ENCODE results near the gene CABP4. TPM values are rescaled to one million over a fixed set of nuclear protein-coding genes. Genes with fewer than 3 reads are reported as not detected.

Gene CABP4
- total and polyA plus RNA-seq, 10 of the 15 experiments (the other 5 are each of a cell fraction or from before 2014, with no cell fraction given), result 0.04 to 0.41 (median 0.14) TPM; not detected in 2

DNA sequence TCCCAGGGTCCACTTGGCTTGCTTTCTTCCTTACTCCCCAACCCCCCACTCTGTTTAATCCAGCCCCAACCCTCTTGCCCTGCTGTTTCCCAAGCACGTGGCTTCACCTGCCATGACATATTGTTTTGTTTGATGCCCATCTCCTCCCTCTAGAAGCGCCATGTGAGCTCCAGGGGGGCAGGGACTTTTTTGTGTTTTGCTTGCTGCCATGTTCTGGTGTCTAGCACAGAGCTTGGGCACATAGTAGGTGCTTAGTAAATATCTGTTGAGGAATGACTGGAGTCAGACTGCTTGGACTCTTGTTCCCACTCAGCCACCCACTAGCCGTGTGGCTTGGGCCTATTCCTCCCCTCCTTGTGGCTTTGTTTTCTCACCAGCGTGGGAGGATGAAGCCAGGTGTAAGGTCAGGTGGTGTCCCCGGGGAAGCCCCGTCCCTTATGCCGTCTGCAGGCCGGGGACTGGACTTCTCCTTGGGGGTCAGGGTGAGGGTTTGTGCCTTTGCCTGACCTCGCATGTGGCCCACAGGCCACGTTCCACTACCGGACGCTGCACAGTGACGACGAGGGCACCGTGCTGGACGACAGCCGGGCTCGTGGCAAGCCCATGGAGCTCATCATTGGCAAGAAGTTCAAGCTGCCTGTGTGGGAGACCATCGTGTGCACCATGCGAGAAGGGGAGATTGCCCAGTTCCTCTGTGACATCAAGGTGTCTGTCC is 31.5 kb downstream of the CABP4 start (continued):
- no peak for TF ChIP-seq ZBTB4 (CRISPR knock-in tag; IDR thresholded peaks at IDR 0.05)
- 0 out of 2 replicates have a peak, but pooled peaks have one; percentile 11 for TF ChIP-seq YBX1 (IDR thresholded peaks at IDR 0.05)
- TF ChIP-seq MTA3 (IDR thresholded peaks at IDR 0.05; ENCODE audit: borderline replicate concordance, low read length), result no peak
- TF ChIP-seq, protein P1, sequence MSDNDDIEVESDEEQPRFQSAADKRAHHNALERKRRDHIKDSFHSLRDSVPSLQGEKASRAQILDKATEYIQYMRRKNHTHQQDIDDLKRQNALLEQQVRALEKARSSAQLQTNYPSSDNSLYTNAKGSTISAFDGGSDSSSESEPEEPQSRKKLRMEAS (IDR thresholded peaks at IDR 0.05; ENCODE audit: low read depth, low read length), result peak; percentile 79
- TF ChIP-seq, protein P2, sequence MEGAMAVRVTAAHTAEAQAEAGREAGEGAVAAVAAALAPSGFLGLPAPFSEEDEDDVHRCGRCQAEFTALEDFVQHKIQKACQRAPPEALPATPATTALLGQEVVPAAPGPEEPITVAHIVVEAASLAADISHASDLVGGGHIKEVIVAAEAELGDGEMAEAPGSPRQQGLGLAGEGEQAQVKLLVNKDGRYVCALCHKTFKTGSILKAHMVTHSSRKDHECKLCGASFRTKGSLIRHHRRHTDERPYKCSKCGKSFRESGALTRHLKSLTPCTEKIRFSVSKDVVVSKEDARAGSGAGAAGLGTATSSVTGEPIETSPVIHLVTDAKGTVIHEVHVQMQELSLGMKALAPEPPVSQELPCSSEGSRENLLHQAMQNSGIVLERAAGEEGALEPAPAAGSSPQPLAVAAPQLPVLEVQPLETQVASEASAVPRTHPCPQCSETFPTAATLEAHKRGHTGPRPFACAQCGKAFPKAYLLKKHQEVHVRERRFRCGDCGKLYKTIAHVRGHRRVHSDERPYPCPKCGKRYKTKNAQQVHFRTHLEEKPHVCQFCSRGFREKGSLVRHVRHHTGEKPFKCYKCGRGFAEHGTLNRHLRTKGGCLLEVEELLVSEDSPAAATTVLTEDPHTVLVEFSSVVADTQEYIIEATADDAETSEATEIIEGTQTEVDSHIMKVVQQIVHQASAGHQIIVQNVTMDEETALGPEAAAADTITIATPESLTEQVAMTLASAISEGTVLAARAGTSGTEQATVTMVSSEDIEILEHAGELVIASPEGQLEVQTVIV (IDR thresholded peaks at IDR 0.05; ENCODE audit: borderline replicate concordance, partially characterized antibody), result no peak
- TF ChIP-seq CBFB (IDR thresholded peaks at IDR 0.05; ENCODE audit: low read depth), result peak; percentile 96
- TF ChIP-seq, protein P3, sequence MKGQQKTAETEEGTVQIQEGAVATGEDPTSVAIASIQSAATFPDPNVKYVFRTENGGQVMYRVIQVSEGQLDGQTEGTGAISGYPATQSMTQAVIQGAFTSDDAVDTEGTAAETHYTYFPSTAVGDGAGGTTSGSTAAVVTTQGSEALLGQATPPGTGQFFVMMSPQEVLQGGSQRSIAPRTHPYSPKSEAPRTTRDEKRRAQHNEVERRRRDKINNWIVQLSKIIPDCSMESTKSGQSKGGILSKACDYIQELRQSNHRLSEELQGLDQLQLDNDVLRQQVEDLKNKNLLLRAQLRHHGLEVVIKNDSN (IDR thresholded peaks at IDR 0.05; ENCODE audit: borderline replicate concordance, extremely low read length, insufficient read depth, low read depth, low read length), result peak; percentile 82
- no peak for TF ChIP-seq E2F4 (IDR thresholded peaks at IDR 0.05; ENCODE audit: low read depth, low read length)
- no peak for TF ChIP-seq JUND (IDR thresholded peaks at IDR 0.05; ENCODE audit: low read depth, low read length)
- no peak for TF ChIP-seq SREBF1 (IDR thresholded peaks at IDR 0.05; ENCODE audit: low read length)
- no peak for TF ChIP-seq MYB (IDR thresholded peaks at IDR 0.05; ENCODE audit: borderline replicate concordance, low read depth, low read length)
- TF ChIP-seq ZNF207 (IDR thresholded peaks at IDR 0.05; ENCODE audit: borderline replicate concordance), result no peak
- TF ChIP-seq ZBTB11 (CRISPR knock-in tag; IDR thresholded peaks at IDR 0.05), result no peak
- TF ChIP-seq NFXL1 (IDR thresholded peaks at IDR 0.05; ENCODE audit: borderline replicate concordance), result no peak
- TF ChIP-seq MEF2A (IDR thresholded peaks at IDR 0.05; ENCODE audit: insufficient read depth, low read depth, low read length), result peak; percentile 59; the same call in 1 of the 2 replicates
- TF ChIP-seq RELA (IDR thresholded peaks at IDR 0.05; ENCODE audit: borderline replicate concordance, partially characterized antibody), result peak; percentile 89
- TF ChIP-seq RAD51 (IDR thresholded peaks at IDR 0.05), result peak; percentile 82

All from GM12878 (cell line).